Fibroblast of villous mesenchyme (primary cell): ENCODE data around the gene TTLL12. TPM values are rescaled to one million over a fixed set of nuclear protein-coding genes. Genes with fewer than 3 reads are reported as not detected.

ENCODE experiments used
- DNase-seq: peaks from one replicate; pipeline ENCODE4 v3.0.0-alpha.2; 2010; ENCODE audit warnings: low read depth
- H3K4me3 ChIP-seq: 2 replicates; pipeline ENCODE4 v1.5.1; 2011; ENCODE audit warnings: low read depth, mild to moderate bottlenecking, low read length
- CTCF ChIP-seq: IDR thresholded peaks from 2 replicates; pipeline ENCODE4 v1.5.1; 2012; ENCODE audit warnings: low read depth, mild to moderate bottlenecking, low read length; ENCODE audit not compliant: insufficient read depth
- total RNA-seq: library from RNA; depleted of rRNA; stranded (reverse); fragments of >200 nt; gene quantifications from 2 replicates; pipeline ENCODE4 v1.2.3, GENCODE V29; 2012

Gene TTLL12
- total RNA-seq, 1 donor: 22.9 TPM

GRCh38 chr22:43216738-43217137, 29.8 kb upstream of the TTLL12 start:
- TF ChIP-seq CTCF: no peak
- no peak for DNase-seq
- H3K4me3 ChIP-seq: no peak overlapping the region

GRCh38 chr22:43213962-43214361, 27.0 kb upstream of the TTLL12 start:
- no peak for TF ChIP-seq CTCF
- no peak for DNase-seq
- no peak overlapping the region for H3K4me3 ChIP-seq

GRCh38 chr22:43213051-43213450, 26.1 kb upstream of the TTLL12 start:
- no peak for TF ChIP-seq CTCF
- no peak for DNase-seq
- H3K4me3 ChIP-seq: no peak overlapping the region

GRCh38 chr22:43212434-43212952, 25.6 kb upstream of the TTLL12 start:
- DNase-seq: no peak
- TF ChIP-seq CTCF: no peak

GRCh38 chr22:43211941-43212433, 25.1 kb upstream of the TTLL12 start:
- no peak overlapping the region for H3K4me3 ChIP-seq
- TF ChIP-seq CTCF: no peak
- DNase-seq: no peak

More at GRCh38 chr22:43212434-43212952, 25.6 kb upstream of the TTLL12 start:
- no peak overlapping the region for H3K4me3 ChIP-seq

GRCh38 chr22:43210631-43211515, 23.9 kb upstream of the TTLL12 start:
- DNase-seq: no peak
- TF ChIP-seq CTCF: no peak
- H3K4me3 ChIP-seq: no peak overlapping the region
